Fibroblast of lung (primary cell): ENCODE data around the gene TMEM143.

Experiments used
- CTCF ChIP-seq, 2 donors: IDR thresholded peaks in 1 of 2; conservative IDR thresholded peaks in 1 of 2; 1 replicate in 1 of 2; 2 replicates in 1 of 2; pipeline ENCODE4 v1.5.1; 2011 to 2012; ENCODE audit warnings: low read length in 2 of 2, control low read depth in 1 of 2, inconsistent platforms in 1 of 2, low read depth in 1 of 2, mild to moderate bottlenecking in 1 of 2
- EZH2 ChIP-seq: IDR thresholded peaks from 2 replicates; pipeline ENCODE4 v1.5.1; 2012; ENCODE audit warnings: low read length, control low read depth, mild to moderate bottlenecking; ENCODE audit errors: missing control alignments

DNA sequence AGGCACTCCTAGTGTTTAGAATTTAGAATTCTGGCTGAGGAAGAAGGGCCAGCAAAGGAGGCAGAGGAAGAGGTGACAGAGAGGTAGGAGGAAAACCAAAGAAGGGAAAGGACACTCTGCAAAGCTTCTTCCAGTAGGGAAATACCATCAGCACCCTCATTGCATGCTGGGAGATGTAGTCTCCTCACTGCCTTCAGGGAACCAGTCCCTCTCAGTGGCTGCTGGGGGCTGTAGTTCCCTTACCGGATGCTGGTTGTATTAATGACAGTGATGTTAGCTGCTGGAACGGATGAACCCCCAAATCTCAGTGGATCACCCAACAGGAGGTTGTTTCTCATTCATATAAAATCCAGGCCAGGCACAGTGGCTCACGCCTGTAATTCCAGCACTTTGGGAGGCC is 39.9 kb upstream of the TMEM143 start:
- no peak for TF ChIP-seq CTCF (conservative IDR thresholded peaks at IDR 0.05 in 1 of 2, IDR thresholded peaks at IDR 0.05 in 1 of 2; ENCODE audit: low read depth in 1 of 2, low read length in 2 of 2)
- no peak for TF ChIP-seq EZH2
